OCI-LY3 (cell line): ENCODE measurements around the gene NCKAP5.

Experiments
- CTCF ChIP-seq: fragments of 200-600, 300-600 bp; sonication (generic); IDR thresholded peaks from 2 replicates; pipeline ENCODE4 v1.5.1; 2014; ENCODE audit warnings: antibody characterized with exemption, low read length, low read depth
- EZH2phosphoT487 ChIP-seq: fragments of 200-600 bp; shearing (Covaris generic); IDR thresholded peaks from 2 replicates; pipeline ENCODE4 v1.6.1; 2018; ENCODE audit warnings: antibody characterized with exemption, mixed run types, low read depth

- no peak for TF ChIP-seq CTCF
- no peak for TF ChIP-seq EZH2phosphoT487
Measured at GRCh38 chr2:133062931-133063665, 505.2 kb downstream of the NCKAP5 start.
